Measurements from ENCODE around the gene NRGN. TPM values are rescaled to one million over a fixed set of nuclear protein-coding genes. Genes with fewer than 3 reads are reported as not detected.

NRGN gene
- total and polyA plus RNA-seq, 5 experiments from 2014 or later = 0.14 to 0.69 (median 0.44) TPM; not detected in 1

GRCh38 chr11:124724979-124725718 lies 14.6 kb upstream of the NRGN start:
- DNase-seq (no peak), ATAC-seq (no peak)
- H3K27ac Mint-ChIP-seq = peak overlapping the region in 1 of 10 donors; percentile 15
- POLR2A ChIA-PET = no interaction called here
- peak overlapping the region in 1 of 10 donors; percentile 30 for H3K4me3 Mint-ChIP-seq
- no peaks in the 10 kb centered on the region for H3K9me3 Mint-ChIP-seq
- peaks cover 21 to 53% (median 29%) of the 10 kb centered on the region in 4 donors for H3K4me1 Mint-ChIP-seq
- H3K36me3 Mint-ChIP-seq = no peaks in the 10 kb centered on the region
- H3K27me3 Mint-ChIP-seq = peaks cover 6 to 37% (median 23%) of the 10 kb centered on the region in 5 donors

- POLR2A ChIA-PET = no interaction called here
- DNase-seq = no peak
- no peak for ATAC-seq
- Mint-ChIP-seq H3K4me1 (peaks cover 21 to 52% (median 29%) of the 10 kb centered on the region in 4 donors), H3K36me3 (no peaks in the 10 kb centered on the region), H3K27ac (peak overlapping the region in 2 of 10 donors; percentile 15 to 44), H3K9me3 (no peaks in the 10 kb centered on the region), H3K4me3 (peak overlapping the region in 1 of 10 donors; percentile 1), H3K27me3 (peaks cover 3 to 37% (median 23%) of the 10 kb centered on the region in 5 donors)
Observed at GRCh38 chr11:124725719-124726105, 14.0 kb upstream of the NRGN start.

- Mint-ChIP-seq H3K4me1 (peaks cover 17 to 39% (median 21%) of the 10 kb centered on the region in 4 donors), H3K36me3 (no peaks in the 10 kb centered on the region), H3K4me3 (no peak overlapping the region), H3K27me3 (peaks cover 3 to 29% (median 23%) of the 10 kb centered on the region in 5 donors), H3K9me3 (no peaks in the 10 kb centered on the region), H3K27ac (no peak overlapping the region)
- POLR2A ChIA-PET = no interaction called here
- DNase-seq (no peak), ATAC-seq (no peak)
Observed at GRCh38 chr11:124727474-124727873, 12.3 kb upstream of the NRGN start.

- Mint-ChIP-seq H3K9me3 (no peaks in the 10 kb centered on the region), H3K27me3 (peaks cover 3 to 22% (median 18%) of the 10 kb centered on the region in 5 donors), H3K36me3 (no peaks in the 10 kb centered on the region), H3K4me1 (peaks cover 11 to 34% (median 15%) of the 10 kb centered on the region in 4 donors), H3K4me3 (no peak overlapping the region), H3K27ac (no peak overlapping the region)
- no peak for ATAC-seq
- no peak for DNase-seq
- POLR2A ChIA-PET = no interaction called here
Observed at GRCh38 chr11:124728134-124728533, 11.6 kb upstream of the NRGN start.

- no peaks in the 10 kb centered on the region for H3K9me3 Mint-ChIP-seq
Observed at GRCh38 chr11:124729571-124729970, 10.2 kb upstream of the NRGN start.

GRCh38 chr11:124732230-124732629 lies 7.5 kb upstream of the NRGN start:
- peaks cover 0 to 10% (median 5%) of the 10 kb centered on the region in 4 donors for H3K4me1 Mint-ChIP-seq
- H3K4me3 Mint-ChIP-seq = no peak overlapping the region
- POLR2A ChIA-PET = no interaction called here
- ATAC-seq = no peak
- H3K36me3 Mint-ChIP-seq = no peaks in the 10 kb centered on the region
- no peak for DNase-seq
- H3K27ac Mint-ChIP-seq = no peak overlapping the region
- H3K27me3 Mint-ChIP-seq = peaks cover 0 to 2% (median 0%) of the 10 kb centered on the region in 5 donors
- no peaks in the 10 kb centered on the region for H3K9me3 Mint-ChIP-seq

More at GRCh38 chr11:124729571-124729970, 10.2 kb upstream of the NRGN start:
- Mint-ChIP-seq H3K4me1 (peaks cover 11 to 21% (median 14%) of the 10 kb centered on the region in 4 donors), H3K27ac (no peak overlapping the region), H3K27me3 (peaks cover 3 to 18% (median 11%) of the 10 kb centered on the region in 5 donors), H3K4me3 (no peak overlapping the region), H3K36me3 (no peaks in the 10 kb centered on the region)
- no peak for ATAC-seq
- POLR2A ChIA-PET = no interaction called here
- no peak for DNase-seq

GRCh38 chr11:124736736-124737135 lies 3.0 kb upstream of the NRGN start:
- no peak for DNase-seq
- POLR2A ChIA-PET = interaction anchor here (0.6 to 1.4 kb wide), 3 partner anchors 10 to 205 kb away, joined by 3 to 4 read pairs (median 3); no protein-coding TSS in a partner anchor
- no peak for ATAC-seq

GRCh38 chr11:124737638-124738305 lies 2.0 kb upstream of the NRGN start:
- H3K36me3 Mint-ChIP-seq = no peaks in the 10 kb centered on the region
- ATAC-seq = no peak
- peaks cover 0 to 13% (median 1%) of the 10 kb centered on the region in 5 donors for H3K27me3 Mint-ChIP-seq
- H3K4me1 Mint-ChIP-seq = peaks cover 14 to 32% (median 24%) of the 10 kb centered on the region in 4 donors
- no peak for DNase-seq
- H3K4me3 Mint-ChIP-seq = peak overlapping the region in 1 of 10 donors; percentile 7
- POLR2A ChIA-PET = interaction anchor here (0.8 to 1.4 kb wide), 2 partner anchors 9 kb away, joined by 4 read pairs; no protein-coding TSS in a partner anchor
- H3K27ac Mint-ChIP-seq = no peak overlapping the region
- H3K9me3 Mint-ChIP-seq = no peaks in the 10 kb centered on the region

More at GRCh38 chr11:124736736-124737135, 3.0 kb upstream of the NRGN start:
- Mint-ChIP-seq H3K4me1 (peaks cover 14 to 32% (median 24%) of the 10 kb centered on the region in 4 donors), H3K36me3 (no peaks in the 10 kb centered on the region), H3K4me3 (no peak overlapping the region), H3K27ac (peak overlapping the region in 1 of 10 donors; percentile 62), H3K9me3 (no peaks in the 10 kb centered on the region), H3K27me3 (peaks cover 0 to 11% (median 1%) of the 10 kb centered on the region in 5 donors)

GRCh38 chr11:124738713-124739478 lies 846 bp upstream of the NRGN start:
- DNase-seq = no peak
- no peaks in the 10 kb centered on the region for H3K9me3 Mint-ChIP-seq
- H3K36me3 Mint-ChIP-seq = no peaks in the 10 kb centered on the region
- peaks cover 0 to 13% (median 1%) of the 10 kb centered on the region in 5 donors for H3K27me3 Mint-ChIP-seq
- H3K4me1 Mint-ChIP-seq = peaks cover 14 to 32% (median 24%) of the 10 kb centered on the region in 4 donors
- H3K27ac Mint-ChIP-seq = peak overlapping the region in 6 of 10 donors; percentile 11 to 80 (median 62)
- ATAC-seq = no peak
- POLR2A ChIA-PET = interaction anchor here (0.6 to 0.8 kb wide), 2 partner anchors 8 to 41 kb away, joined by 3 to 4 read pairs; no protein-coding TSS in a partner anchor
- peak overlapping the region; percentile 79 to 89 (median 85) for H3K4me3 Mint-ChIP-seq

GRCh38 chr11:124740277-124740882 lies 638 bp downstream of the NRGN start:
- Mint-ChIP-seq H3K27me3 (peaks cover 0 to 13% (median 1%) of the 10 kb centered on the region in 5 donors), H3K4me1 (peaks cover 14 to 36% (median 29%) of the 10 kb centered on the region in 4 donors), H3K36me3 (no peaks in the 10 kb centered on the region), H3K9me3 (no peaks in the 10 kb centered on the region), H3K27ac (peak overlapping the region in 5 of 10 donors; percentile 21 to 62 (median 55)), H3K4me3 (peak overlapping the region; percentile 79 to 89 (median 85))
- POLR2A ChIA-PET = interaction anchor here (0.9 to 2.0 kb wide), 2 partner anchors 12 to 69 kb away, joined by 4 to 6 read pairs; partner anchors contain the start of gene VSIG2
- ATAC-seq (peak; percentile 59 to 65), DNase-seq (peak in 9 of 10 donors; percentile 34 to 72 (median 46))

- Mint-ChIP-seq H3K9me3 (no peaks in the 10 kb centered on the region), H3K4me1 (peaks cover 16 to 36% (median 31%) of the 10 kb centered on the region in 4 donors), H3K4me3 (no peak overlapping the region), H3K36me3 (no peaks in the 10 kb centered on the region), H3K27ac (peak overlapping the region in 1 of 10 donors; percentile 43), H3K27me3 (peaks cover 0 to 13% (median 1%) of the 10 kb centered on the region in 5 donors)
- DNase-seq (no peak), ATAC-seq (no peak)
- POLR2A ChIA-PET = no interaction called here
Observed at GRCh38 chr11:124742555-124742954, 2.8 kb downstream of the NRGN start.
